Epidermal melanocyte (primary cell): ENCODE results near the gene SMYD4.
"Not testable (repeated sequence)": the region's sequence is repeated elsewhere in the genome, so short reads cannot be mapped to it uniquely, and the experiment has no call there.

Experiments used
- DNase-seq: peaks from one replicate; pipeline ENCODE4 v3.0.0; 2011; ENCODE audit warnings: low spot score; ENCODE audit not compliant: insufficient read length

The SMYD4 gene

GRCh38 chr17:1759529-1759928 is 70.2 kb downstream of the SMYD4 start:
- no peak for DNase-seq

GRCh38 chr17:1758807-1759206 is 70.9 kb downstream of the SMYD4 start:
- no peak for DNase-seq

DNA sequence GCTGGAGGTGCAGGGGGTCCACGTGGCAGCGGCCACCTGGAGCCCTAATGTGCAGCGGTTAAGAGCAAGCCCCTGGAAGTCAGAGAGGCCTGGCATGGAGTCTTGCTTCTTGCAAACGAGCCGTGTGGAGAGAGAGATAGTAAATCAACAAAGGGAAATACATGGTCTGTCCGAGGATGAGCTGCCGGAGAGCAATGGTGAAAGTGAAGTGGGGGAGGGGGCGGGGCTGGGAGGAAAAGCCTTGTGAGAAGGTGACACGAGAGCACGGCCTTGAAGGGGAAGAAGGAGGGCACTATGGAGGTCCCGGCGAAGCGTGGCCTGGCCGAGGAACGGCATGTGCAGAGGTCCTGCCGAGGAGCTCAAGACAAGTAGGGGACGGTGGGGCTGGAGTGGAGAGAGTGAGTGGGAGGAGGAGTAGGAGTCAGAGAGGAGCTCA is 73.9 kb downstream of the SMYD4 start:
- no peak for DNase-seq

- no peak for DNase-seq
These were observed 74.4 kb downstream of the SMYD4 start for GRCh38 chr17:1755252-1755826.

DNA sequence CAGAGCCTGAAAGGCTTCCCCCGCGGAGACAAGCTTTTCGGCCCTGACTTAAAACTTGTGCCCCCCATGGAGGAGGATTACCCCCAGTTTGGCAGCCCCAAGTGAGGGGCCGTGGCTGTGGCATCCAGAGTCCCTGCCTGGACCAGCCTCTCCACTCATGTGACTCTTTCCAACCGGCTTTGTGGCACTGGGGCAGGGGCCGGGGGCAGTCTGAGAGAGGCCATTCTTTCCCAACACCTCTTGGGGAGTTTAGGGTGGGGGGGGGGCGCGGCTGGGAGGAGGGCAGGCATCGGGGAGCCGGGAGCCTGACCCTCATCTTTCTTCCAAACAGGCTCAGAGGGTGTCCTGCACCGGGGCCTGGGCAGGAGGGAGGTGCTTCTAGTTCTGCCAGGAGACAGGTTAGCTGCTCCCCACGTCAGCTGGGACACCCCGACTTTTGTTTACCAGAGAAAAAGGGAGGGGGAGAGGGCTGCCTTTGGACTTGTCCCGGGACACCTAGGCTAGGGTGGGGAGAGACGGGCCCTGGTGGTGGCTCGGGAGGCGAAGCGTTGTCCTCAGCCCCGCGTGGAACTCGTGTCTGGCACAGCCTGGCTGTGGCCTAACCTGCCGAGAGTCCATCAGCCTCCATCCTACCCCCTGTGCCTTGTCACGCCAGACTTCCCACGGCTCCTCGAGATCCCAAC is 75.1 kb downstream of the SMYD4 start:
- no peak for DNase-seq

DNA sequence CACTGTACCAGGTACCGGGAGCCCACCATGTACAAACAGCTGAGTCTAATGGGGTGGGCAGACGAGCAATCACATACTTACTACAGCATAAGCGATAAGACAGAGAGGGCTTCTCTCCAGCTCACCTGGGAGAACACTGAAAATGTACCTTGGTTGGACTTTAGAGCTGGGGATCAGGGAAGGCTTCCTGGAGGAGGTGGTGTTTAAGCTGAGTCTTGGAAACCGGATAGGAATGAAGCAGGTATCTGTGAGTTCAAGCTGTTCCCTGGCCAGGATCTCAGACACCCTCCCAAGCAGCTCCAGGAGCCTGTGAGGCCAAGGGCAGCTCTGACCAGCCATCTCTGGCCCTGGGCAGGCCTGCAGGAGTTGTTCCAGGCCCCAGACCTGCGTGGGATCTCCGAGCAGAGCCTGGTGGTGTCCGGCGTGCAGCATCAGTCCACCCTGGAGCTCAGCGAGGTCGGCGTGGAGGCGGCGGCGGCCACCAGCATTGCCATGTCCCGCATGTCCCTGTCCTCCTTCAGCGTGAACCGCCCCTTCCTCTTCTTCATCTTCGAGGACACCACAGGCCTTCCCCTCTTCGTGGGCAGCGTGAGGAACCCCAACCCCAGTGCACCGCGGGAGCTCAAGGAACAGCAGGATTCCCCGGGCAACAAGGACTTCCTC is 75.8 kb downstream of the SMYD4 start:
- no peak for DNase-seq

DNA sequence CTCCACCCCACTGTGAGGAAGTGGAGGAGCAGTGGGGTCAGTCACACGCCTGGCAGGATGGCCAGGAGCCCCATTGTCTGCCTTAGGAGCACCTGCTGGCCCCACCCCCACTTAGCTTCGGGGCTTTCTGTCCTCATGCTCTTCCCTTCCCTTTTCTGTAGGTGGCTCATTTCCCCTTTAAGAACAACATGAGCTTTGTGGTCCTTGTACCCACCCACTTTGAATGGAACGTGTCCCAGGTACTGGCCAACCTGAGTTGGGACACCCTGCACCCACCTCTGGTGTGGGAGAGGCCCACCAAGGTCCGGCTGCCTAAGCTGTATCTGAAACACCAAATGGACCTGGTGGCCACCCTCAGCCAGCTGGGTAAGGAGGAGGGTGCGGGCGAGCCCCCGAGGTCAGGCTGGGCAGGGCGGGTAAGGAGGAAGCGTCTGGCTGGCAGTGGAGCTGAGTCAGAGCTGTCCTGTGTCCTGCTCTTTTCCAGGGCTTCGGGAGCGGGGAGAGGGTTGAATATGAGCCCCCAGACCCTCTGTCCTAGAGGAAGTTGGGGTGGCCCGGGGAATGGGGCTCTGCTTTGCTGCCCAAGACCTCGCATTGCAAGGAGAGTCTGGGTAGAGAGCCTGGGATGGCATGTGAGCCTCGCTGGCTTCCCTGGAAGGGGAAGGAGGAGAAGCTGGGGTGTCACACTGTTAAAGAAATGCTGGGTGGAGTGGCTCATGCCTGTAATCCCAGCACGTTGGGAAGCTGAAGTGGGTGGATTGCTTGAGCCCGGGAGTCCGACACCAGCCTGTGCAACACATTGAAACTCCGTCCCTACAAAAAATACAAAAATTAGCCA is 77.1 kb downstream of the SMYD4 start:
- no peak for DNase-seq

- no peak for DNase-seq
These were observed 79.1 kb downstream of the SMYD4 start for GRCh38 chr17:1750628-1751027.

DNA sequence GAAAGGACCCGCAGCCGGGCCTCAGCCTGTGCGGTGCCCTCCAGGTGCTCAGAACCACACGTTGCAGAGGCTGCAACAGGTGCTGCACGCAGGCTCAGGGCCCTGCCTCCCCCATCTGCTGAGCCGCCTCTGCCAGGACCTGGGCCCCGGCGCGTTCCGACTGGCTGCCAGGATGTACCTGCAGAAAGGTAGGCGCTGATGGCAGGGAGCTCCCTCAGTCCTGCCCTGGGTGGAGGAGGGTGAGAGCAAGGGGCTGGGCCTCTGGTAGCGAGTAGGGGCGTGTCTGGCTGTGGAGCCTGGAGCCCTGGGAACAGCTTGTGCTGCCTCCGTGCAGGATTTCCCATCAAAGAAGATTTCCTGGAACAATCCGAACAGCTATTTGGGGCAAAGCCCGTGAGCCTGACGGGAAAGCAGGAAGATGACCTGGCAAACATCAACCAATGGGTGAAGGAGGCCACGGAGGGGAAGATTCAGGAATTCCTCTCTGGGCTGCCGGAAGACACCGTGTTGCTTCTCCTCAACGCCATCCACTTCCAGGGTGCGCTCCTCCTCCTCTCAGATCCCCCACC is 82.6 kb downstream of the SMYD4 start:
- no peak for DNase-seq

- no peak for DNase-seq
These were observed 84.1 kb downstream of the SMYD4 start for GRCh38 chr17:1745513-1746020.

DNA sequence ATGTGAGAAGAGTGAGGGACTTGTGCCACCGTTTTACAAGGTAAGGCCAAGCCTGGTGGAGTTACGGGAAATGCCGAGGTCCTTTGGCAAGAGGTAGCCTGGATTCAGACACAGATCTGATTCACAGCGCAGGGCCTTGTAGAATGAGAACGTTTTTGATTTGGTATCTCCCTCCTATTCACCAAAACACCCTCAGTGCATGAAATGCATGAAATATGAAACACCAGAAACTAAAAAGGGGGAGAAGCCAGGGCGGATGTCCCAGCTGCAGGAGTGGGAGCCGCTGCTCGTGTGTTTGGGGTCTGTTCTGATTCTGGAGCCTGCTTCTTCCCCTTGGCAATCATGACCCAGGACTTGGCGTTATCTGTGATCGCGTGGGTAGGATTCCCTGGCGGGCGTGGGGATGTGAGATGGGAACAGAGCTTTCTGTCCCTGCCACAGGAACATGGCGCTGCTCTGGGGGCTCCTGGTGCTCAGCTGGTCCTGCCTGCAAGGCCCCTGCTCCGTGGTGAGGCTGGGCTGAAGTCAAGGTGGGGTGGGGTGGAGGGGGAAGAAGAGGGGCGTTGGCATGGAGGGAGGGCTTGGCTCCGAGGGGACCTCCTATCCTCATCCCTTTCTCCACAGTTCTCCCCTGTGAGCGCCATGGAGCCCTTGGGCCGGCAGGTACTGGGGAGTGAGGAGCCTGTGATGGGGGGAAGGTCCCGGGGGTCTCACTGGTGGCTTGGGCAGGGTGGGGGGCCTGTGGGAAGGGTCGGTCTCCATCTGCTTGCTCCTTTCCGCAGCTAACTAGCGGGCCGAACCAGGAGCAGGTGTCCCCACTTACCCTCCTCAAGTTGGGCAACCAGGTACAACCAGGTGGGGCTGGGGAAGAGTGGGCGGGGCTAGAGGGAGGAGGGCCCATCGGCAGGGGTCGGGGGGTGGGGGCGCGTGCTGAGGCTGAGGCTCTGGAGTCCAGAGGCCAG is 84.9 kb downstream of the SMYD4 start:
- DNase-seq, result no peak

GRCh38 chr17:1743088-1743439 is 86.6 kb downstream of the SMYD4 start:
- no peak for DNase-seq

DNA sequence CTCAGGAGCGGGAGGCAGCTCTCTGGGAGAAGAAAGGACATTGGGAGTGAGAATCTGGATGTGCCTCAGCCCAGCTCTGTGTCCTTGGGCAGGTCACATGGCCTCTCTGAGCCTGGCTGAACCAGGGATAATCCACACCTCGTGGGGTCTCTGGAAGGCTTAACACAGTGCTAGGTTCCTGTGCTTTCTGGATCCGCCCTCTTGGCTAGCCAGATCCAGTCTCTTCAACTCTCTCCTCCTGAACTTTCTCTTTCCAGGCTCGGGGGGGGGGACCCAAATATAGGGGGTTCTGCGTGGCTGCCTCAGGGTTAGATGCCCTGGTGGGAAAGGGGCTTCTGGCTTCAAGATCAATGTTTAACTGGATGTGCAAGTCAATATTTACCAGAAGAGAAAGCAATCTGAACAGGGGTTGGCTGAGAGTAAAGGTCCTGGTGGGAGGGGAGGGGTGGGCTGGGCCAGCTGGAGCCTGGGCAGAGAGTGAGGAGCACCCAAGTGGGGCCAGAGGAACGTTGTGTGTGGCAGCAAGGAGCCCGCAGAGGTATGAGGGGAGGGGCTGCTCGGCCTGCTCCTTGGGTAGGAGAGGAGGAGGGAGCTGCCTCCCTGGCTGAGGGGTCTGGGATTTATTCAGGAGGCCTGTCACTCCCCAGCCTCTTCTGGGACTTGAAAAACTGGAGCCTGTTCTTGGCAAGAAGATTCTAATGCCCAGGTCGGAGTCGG is 87.2 kb downstream of the SMYD4 start, which contains the start of gene SERPINF2:
Gene SERPINF2 (plus strand): TSS at position 501 of the 717 bp plus-strand sequence. CDS start 2,125 bp downstream, outside the sequence.
- no peak for DNase-seq

- not testable (repeated sequence) for DNase-seq
These were observed 87.8 kb downstream of the SMYD4 start for GRCh38 chr17:1741899-1742298.

- no peak for DNase-seq
These were observed 92.0 kb downstream of the SMYD4 start for GRCh38 chr17:1737531-1738291.

- DNase-seq, result peak; percentile 92
These were observed 93.1 kb downstream of the SMYD4 start for GRCh38 chr17:1736348-1737281.

DNA sequence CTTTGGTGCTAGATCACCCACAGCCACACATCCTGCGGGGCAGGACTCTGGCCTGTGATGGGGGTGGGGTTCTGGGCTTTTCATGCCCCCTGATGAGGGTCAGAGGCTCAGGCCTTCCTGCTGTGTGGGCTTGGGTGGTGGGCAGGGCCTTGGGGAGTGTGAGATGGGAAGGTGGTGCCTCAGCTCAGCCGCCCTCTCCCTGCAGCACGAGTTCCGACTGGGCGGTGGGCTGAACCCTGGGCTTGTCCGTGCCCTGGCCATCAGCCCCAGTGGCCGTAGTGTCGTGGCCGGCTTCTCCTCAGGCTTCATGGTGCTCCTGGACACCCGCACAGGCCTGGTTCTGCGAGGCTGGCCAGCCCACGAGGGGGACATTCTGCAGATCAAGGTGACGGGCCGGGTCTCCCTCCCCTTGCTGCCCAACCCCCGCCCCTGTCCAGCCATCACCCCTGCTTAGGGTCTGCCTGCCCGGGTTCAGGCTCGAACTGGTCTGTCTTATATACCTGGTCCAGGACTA is 93.8 kb downstream of the SMYD4 start:
- DNase-seq, result no peak
